ENCODE measurements around the gene PDF. TPM values are rescaled to one million over a fixed set of nuclear protein-coding genes. Genes with fewer than 3 reads are reported as not detected.
A peak's percentile ranks its signal among the peaks of the same experiment; 100 is the strongest.

The PDF gene
- total and polyA plus RNA-seq, 2 of the 13 experiments (the other 11 are each of a cell fraction or from before 2014, with no cell fraction given) = 12.4 to 48.8 TPM

DNA sequence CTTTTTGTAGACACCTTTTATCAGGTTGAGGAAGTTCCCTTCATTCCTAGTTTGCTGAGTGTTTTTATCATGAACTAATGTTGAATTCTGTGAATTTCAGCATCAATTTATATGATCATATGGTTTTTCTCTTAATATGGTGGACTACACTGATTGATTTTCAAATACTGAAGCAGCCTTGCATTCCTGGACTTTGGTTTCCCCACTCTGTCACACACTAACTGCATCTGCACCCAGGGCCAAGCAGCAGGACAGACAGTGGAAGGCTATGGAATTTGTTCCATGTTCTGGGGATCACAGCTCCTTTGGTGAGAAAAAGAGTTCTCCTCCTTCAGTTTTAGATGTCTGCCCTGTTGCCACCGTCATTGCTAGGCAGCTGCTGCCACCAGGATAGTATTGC lies 47.6 kb upstream of the PDF start (continued):
- TF ChIP-seq POGK (CRISPR knock-in tag; conservative IDR thresholded peaks at IDR 0.05) (no peak), BRD4 (CRISPR knock-in tag; IDR thresholded peaks at IDR 0.05) (no peak), ZNF713 (CRISPR knock-in tag; IDR thresholded peaks at IDR 0.05) (no peak), HNRNPUL1 (IDR thresholded peaks at IDR 0.05; ENCODE audit: low read depth, low read length) (no peak), ZNF639 (CRISPR knock-in tag; conservative IDR thresholded peaks at IDR 0.05) (no peak), ZNF501 (CRISPR knock-in tag; IDR thresholded peaks at IDR 0.05) (no peak), GABPB1 (CRISPR knock-in tag; IDR thresholded peaks at IDR 0.05) (no peak), KLF12 (CRISPR knock-in tag; IDR thresholded peaks at IDR 0.05; ENCODE audit: borderline replicate concordance) (no peak), THAP8 (CRISPR knock-in tag; IDR thresholded peaks at IDR 0.05; ENCODE audit: borderline replicate concordance) (no peak), IRX3 (CRISPR knock-in tag; IDR thresholded peaks at IDR 0.05; ENCODE audit: borderline replicate concordance, low read depth) (0 out of 2 replicates have a peak, but pooled peaks have one; percentile 27), RBFOX2 (IDR thresholded peaks at IDR 0.05; ENCODE audit: low read depth, low read length) (peak; percentile 36; the same call in 1 of the 2 replicates), ZHX2 (IDR thresholded peaks at IDR 0.05; ENCODE audit: low read depth) (no peak), ZHX2 (CRISPR knock-in tag; IDR thresholded peaks at IDR 0.05; ENCODE audit: borderline replicate concordance) (no peak), MZF1 (CRISPR knock-in tag; IDR thresholded peaks at IDR 0.05; ENCODE audit: borderline replicate concordance) (no peak), ZNF747 (CRISPR knock-in tag; IDR thresholded peaks at IDR 0.05; ENCODE audit: borderline replicate concordance) (no peak)
- TF ChIP-seq, protein P1, sequence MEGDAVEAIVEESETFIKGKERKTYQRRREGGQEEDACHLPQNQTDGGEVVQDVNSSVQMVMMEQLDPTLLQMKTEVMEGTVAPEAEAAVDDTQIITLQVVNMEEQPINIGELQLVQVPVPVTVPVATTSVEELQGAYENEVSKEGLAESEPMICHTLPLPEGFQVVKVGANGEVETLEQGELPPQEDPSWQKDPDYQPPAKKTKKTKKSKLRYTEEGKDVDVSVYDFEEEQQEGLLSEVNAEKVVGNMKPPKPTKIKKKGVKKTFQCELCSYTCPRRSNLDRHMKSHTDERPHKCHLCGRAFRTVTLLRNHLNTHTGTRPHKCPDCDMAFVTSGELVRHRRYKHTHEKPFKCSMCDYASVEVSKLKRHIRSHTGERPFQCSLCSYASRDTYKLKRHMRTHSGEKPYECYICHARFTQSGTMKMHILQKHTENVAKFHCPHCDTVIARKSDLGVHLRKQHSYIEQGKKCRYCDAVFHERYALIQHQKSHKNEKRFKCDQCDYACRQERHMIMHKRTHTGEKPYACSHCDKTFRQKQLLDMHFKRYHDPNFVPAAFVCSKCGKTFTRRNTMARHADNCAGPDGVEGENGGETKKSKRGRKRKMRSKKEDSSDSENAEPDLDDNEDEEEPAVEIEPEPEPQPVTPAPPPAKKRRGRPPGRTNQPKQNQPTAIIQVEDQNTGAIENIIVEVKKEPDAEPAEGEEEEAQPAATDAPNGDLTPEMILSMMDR (CRISPR knock-in tag; IDR thresholded peaks at IDR 0.05) = no peak
